NCI-H1048 (cell line): Measurements from ENCODE around the gene SLC16A5.
"Not testable (repeated sequence)": the region's sequence is repeated elsewhere in the genome, so short reads cannot be mapped to it uniquely, and the experiment has no call there.

ENCODE experiments used
- DNase-seq: peaks from one replicate; lab custom pipeline; 2025; lab: John Stamatoyannopoulos, UW

SLC16A5 gene

GRCh38 chr17:75133607-75134347 is 46.0 kb downstream of the SLC16A5 start:
- DNase-seq: not testable (repeated sequence)

DNA sequence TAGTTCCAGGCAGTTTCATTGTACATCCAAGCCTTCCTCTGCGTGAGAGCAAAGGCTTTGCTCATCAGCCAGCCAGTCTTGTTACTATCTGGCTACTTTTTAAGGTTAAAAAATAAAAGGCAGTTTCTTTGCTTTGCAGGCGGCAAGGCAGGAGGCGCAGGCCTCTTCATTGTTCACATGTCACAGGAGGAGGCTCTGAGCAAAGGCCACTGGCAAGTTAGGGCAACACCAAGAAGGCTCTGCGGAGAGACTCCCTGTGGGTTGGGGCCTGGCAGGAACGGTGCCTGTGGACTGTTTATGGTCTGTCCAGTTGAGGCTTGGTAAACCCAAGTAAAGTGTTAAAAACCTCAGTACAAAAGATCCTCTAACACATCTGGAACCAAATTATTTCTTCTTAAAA is 47.7 kb downstream of the SLC16A5 start:
- DNase-seq: no peak

GRCh38 chr17:75135946-75136345 is 48.2 kb downstream of the SLC16A5 start:
- DNase-seq: no peak

GRCh38 chr17:75137762-75138161 is 50.0 kb downstream of the SLC16A5 start:
- DNase-seq: not testable (repeated sequence)

DNA sequence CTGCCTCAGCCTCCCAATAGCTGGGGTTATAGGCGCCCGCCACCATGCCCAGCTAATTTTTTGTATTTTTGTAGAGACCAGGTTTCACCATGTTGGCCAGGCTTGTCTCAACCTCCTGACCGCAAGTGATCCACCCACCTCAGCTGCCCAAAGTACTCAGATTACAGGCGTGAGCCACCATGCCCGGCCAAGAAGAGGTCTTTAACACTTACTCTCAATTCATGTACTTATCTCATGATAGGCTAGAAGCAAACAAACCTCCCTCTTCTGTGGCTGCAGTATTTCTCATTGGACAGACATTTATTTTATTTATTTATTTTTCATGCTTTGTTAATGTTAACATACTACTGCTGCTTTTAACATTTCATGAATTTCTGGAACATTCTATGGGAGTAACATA is 50.8 kb downstream of the SLC16A5 start:
- DNase-seq: no peak

DNA sequence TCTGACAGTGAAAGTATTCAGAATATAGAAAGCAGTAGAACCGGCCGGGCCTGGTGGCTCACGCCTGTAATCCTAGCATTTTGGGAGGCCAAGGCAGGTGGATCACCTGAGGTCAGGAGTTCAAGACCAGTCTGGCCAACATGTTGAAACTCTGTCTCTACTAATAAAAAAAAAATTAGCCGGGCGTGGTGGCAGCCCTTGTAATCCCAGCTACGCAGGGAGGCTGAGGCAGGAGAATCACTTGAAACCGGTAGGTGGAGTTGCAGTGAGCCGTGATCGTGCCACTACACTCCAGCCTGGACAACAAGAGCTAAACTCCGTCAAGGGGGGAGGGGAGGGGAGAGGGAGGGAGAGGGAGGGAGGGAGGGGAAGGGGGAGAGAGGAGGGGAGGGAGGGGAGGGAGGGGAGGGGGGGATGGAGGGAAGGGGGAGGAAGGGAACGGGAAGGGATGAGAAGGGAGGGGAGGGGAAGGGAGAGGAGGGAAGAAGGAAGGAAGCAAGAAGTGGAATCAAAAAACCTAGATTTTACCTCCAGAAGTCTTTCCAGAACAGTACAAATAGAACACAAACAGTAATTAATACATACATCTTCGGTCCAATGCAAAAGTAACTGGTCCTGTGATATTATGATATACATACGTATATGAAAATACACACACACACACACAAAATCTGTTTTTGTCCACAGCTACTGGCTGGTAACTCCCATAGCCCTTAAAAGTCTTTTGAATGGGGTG is 54.6 kb downstream of the SLC16A5 start:
- no peak for DNase-seq

GRCh38 chr17:75144816-75145512 is 57.2 kb downstream of the SLC16A5 start:
- DNase-seq: no peak

- DNase-seq: no peak
These were observed 58.8 kb downstream of the SLC16A5 start for GRCh38 chr17:75146592-75146991.

DNA sequence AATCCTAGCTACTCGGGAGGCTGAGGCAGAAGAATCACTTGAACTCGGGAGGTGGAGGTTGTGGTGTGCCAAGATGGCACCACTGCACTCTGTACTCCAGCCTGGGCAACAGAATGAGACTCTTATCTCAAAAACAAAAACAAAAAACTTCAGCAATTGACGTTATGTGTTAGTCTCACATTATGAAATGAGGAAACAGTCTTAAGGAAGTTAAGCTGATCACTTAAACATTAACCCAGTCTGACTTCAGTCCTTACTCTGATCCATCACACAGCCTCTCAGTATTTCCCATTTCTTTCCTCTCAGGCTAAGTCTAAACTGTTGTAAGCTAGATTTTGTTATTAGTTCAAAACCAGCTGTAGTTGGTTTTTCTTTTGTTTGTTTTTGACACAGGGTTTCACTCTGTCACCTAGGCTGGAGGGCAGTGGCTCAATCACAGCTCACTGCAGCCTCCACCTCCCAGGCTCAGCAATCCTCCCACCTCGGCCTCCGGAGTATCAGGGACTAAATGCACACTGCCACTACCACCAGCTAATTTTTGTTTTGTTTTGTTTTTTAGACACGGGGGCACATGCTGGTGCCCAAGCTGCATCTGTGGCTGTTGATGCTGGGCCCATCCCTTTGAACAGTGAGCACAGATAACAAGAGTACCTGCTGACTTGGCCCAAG is 60.3 kb downstream of the SLC16A5 start:
- no peak for DNase-seq

- DNase-seq: no peak
These were observed 64.2 kb downstream of the SLC16A5 start for GRCh38 chr17:75151930-75152329.

- DNase-seq: no peak
These were observed 64.8 kb downstream of the SLC16A5 start for GRCh38 chr17:75152523-75152921.

GRCh38 chr17:75152922-75153779 is 65.4 kb downstream of the SLC16A5 start:
- DNase-seq: no peak

DNA sequence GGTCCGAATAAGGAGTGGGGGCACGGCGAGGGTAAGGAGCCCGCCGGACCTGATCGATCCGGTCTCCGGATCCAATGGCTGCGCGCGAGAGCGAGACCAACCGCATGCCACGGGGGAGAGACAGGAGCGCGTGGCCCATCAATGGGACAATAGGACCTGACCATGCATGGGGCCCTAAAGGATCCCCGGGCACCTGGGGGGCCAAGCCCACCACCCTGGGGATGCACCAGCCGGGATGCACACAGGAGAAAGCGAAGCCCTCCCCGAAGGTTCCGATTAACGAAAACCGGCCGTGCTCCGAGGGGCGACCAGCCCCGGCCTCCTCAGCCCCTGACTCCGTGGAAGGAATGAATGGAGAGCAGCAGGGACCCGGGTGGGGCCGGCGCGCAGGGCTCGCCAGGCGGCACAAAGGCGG is 66.0 kb downstream of the SLC16A5 start:
- no peak for DNase-seq

DNA sequence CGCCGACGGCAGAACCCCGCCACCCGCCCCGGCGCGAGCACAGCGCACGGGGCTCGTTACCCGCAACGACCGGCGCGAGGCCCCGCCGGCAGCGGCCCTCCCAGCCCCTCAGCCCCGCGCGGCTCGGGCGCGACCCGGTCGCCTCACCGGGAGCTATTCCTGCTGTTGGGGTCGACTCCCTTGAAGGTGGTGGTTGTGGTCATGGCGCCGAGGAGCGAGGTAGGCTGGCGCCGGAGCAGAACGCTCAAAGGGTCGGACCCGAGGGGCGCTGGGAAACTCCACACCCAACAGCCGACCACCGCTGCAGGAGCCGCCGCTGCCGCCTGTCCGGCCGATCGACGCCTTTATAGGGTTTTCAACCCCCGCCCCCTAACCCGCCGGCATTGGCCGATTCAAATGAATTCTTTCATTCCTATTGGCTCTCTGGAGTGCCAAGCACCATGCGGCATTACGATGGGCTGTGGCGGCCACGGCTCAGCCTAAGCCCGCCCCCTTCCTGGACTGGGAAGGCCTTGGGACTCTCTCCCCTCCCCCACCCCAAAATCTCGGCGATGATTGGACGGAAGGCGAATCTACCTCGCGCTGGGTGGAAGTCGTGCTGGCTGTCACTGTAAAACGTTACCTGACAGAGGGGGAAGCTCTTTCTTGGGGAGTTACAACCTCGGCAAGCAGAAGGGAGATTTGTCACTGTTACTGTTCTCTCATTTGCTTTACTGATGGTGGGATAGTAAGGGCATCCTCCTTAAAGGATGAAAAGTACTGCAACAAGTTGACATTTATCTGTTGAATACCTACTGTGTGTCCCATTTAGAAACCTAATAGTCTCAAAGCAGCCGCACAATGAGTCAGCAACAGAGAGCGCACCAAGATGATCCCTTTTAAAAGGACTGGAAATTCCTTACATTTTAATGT is 66.7 kb downstream of the SLC16A5 start, which contains the start of gene JPT1:
Gene JPT1 (minus strand): TSS at position 318 of the 912 bp plus-strand sequence. CDS start 115 bp downstream, at position 203.
- peak; percentile 99 for DNase-seq

- DNase-seq: no peak
These were observed 67.4 kb downstream of the SLC16A5 start for GRCh38 chr17:75155191-75155601.
